GM12878 (cell line): ENCODE data around the gene GPATCH11. TPM values are rescaled to one million over a fixed set of nuclear protein-coding genes. Genes with fewer than 3 reads are reported as not detected.

Source experiments
- ATF3 ChIP-seq: IDR thresholded peaks from 2 replicates; pipeline ENCODE4 v1.6.1; 2011; ENCODE audit warnings: low read depth, mild to moderate bottlenecking, low read length, moderate library complexity, borderline replicate concordance; ENCODE audit errors: extremely low read depth
- BACH1 ChIP-seq: fragments of 450-650 bp; IDR thresholded peaks from 2 replicates; pipeline ENCODE4 v1.6.1; 2017; ENCODE audit warnings: mild to moderate bottlenecking, borderline replicate concordance
- BCL3 ChIP-seq: IDR thresholded peaks from 2 replicates; pipeline ENCODE4 v1.6.1; 2011; ENCODE audit warnings: borderline replicate concordance, low read depth, mild to moderate bottlenecking, moderate library complexity, low read length; ENCODE audit not compliant: insufficient read depth, poor library complexity, severe bottlenecking
- CBFB ChIP-seq: IDR thresholded peaks from 2 replicates; pipeline ENCODE4 v1.6.1; 2016; ENCODE audit warnings: antibody characterized with exemption, low read depth
- CEBPZ ChIP-seq: fragments of 150-350 bp; IDR thresholded peaks from 2 replicates; pipeline ENCODE4 v1.6.1; 2016; ENCODE audit warnings: low read depth, low read length
- CREB1 ChIP-seq: IDR thresholded peaks from 2 replicates; pipeline ENCODE4 v1.6.1; 2012; ENCODE audit warnings: low read depth, mild to moderate bottlenecking, inconsistent platforms
- ESRRA ChIP-seq: IDR thresholded peaks from 2 replicates; pipeline ENCODE4 v1.6.1; 2012; ENCODE audit warnings: mild to moderate bottlenecking, low read length, improper control_type of control experiment
- IKZF1 ChIP-seq: fragments of 450-650 bp; conservative IDR thresholded peaks from 2 replicates; pipeline ENCODE4 v1.6.1; 2017; ENCODE audit warnings: antibody characterized with exemption, mild to moderate bottlenecking
- IRF4 ChIP-seq: IDR thresholded peaks from 2 replicates; pipeline ENCODE4 v1.6.1; 2011; ENCODE audit warnings: low read depth, low read length
- JUNB ChIP-seq: IDR thresholded peaks from 2 replicates; pipeline ENCODE4 v1.6.1; 2016; ENCODE audit warnings: antibody characterized with exemption, mild to moderate bottlenecking
- MTA2 ChIP-seq: fragments of 450-650 bp; IDR thresholded peaks from 2 replicates; pipeline ENCODE4 v1.6.1; 2016; ENCODE audit warnings: low read depth, mild to moderate bottlenecking, moderate library complexity
- NRF1 ChIP-seq: conservative IDR thresholded peaks from 2 replicates; pipeline ENCODE4 v1.6.1; 2011; ENCODE audit warnings: mild to moderate bottlenecking, low read depth, low read length, improper control_type of control experiment
- POLR2A ChIP-seq: IDR thresholded peaks from 2 replicates; pipeline ENCODE4 v1.6.1; 2011; ENCODE audit warnings: low read depth, mild to moderate bottlenecking, low read length
- POLR2AphosphoS2 ChIP-seq: IDR thresholded peaks from 2 replicates; pipeline ENCODE4 v1.6.1; 2011; ENCODE audit warnings: low read depth, mild to moderate bottlenecking, low read length, improper control_type of control experiment, moderate library complexity
- POLR2AphosphoS5 ChIP-seq: IDR thresholded peaks from 2 replicates; pipeline ENCODE4 v1.6.1; 2011; ENCODE audit warnings: mild to moderate bottlenecking, low read length, inconsistent platforms
- POU2F2 ChIP-seq: IDR thresholded peaks from 3 replicates; pipeline ENCODE4 v1.6.1; 2011; ENCODE audit warnings: low read depth, mild to moderate bottlenecking, low read length, borderline replicate concordance
- RAD21 ChIP-seq: IDR thresholded peaks from 2 replicates; pipeline ENCODE4 v1.6.1; 2011; ENCODE audit warnings: mild to moderate bottlenecking, low read depth, low read length, moderate library complexity; ENCODE audit not compliant: insufficient read depth
- RELA ChIP-seq: fragments of 450-650 bp; IDR thresholded peaks from 2 replicates; pipeline ENCODE4 v1.8.0; 2014; ENCODE audit warnings: borderline replicate concordance; ENCODE audit not compliant: partially characterized antibody
- SIN3A ChIP-seq: IDR thresholded peaks from 2 replicates; pipeline ENCODE4 v1.6.1; 2012; ENCODE audit warnings: low read depth, low read length, improper control_type of control experiment
- SREBF1 ChIP-seq: IDR thresholded peaks from 2 replicates; pipeline ENCODE4 v1.6.1; 2012; ENCODE audit warnings: mild to moderate bottlenecking, low read length
- SRF ChIP-seq, 2 experiments: IDR thresholded peaks; 2 replicates each; pipeline ENCODE4 v1.6.1; 2011; ENCODE audit warnings: low read depth in 2 of 2, low read length in 2 of 2, mild to moderate bottlenecking in 1 of 2, moderate library complexity in 1 of 2
- STAT3 ChIP-seq: IDR thresholded peaks from 2 replicates; pipeline ENCODE4 v1.6.1; 2011; ENCODE audit warnings: low read depth, low read length, improper control_type of control experiment
- TARDBP ChIP-seq: IDR thresholded peaks from 2 replicates; pipeline ENCODE4 v1.6.1; 2016; ENCODE audit warnings: borderline replicate concordance
- TBL1XR1 ChIP-seq: IDR thresholded peaks from 2 replicates; pipeline ENCODE4 v1.6.1; 2012; ENCODE audit warnings: low read depth, low read length, improper control_type of control experiment
- ZBTB11 ChIP-seq: fragments of 450-650 bp; formaldehyde crosslinking; IDR thresholded peaks from 2 replicates; pipeline ENCODE4 v1.5.0; 2022; ENCODE audit warnings: mild to moderate bottlenecking, missing genetic modification characterization
- ZZZ3 ChIP-seq: IDR thresholded peaks from 2 replicates; pipeline ENCODE4 v1.6.1; 2011; ENCODE audit warnings: low read depth; ENCODE audit not compliant: control insufficient read depth, insufficient read length
- polyA plus RNA-seq, 11 experiments: library from polyadenylated mRNA; depleted of rRNA in 4 of 11; unstranded in 6 of 11; stranded (reverse) in 5 of 11; fragments of >200 nt; fragmentation: Nextera tagmentation in 4 of 11; fragmentation: Illumina TruSeq in 1 of 11; extraction: Ambion mirVana in 4 of 11; extraction: Trizol in 1 of 11; gene quantifications; 1 replicate in 1 of 11; 2 replicates in 10 of 11; pipeline versions ENCODE4 v1.2.1 to v1.2.3, GENCODE V29; 2011 to 2016; ENCODE audit warnings: inconsistent platforms in 2 of 11, missing spikeins in 2 of 11, low read depth in 1 of 11
- total RNA-seq, 4 experiments: library from RNA; depleted of rRNA in 3 of 4; stranded (reverse); fragments of >200 nt in 3 of 4; fragmentation: Illumina TruSeq in 1 of 4; extraction: Trizol in 1 of 4; gene quantifications; 2 replicates each; pipeline versions ENCODE4 v1.2.1 to v1.2.3, GENCODE V29; 2013 to 2021

GPATCH11 gene
- total and polyA plus RNA-seq, 10 of the 15 experiments (the other 5 are each of a cell fraction or from before 2014, with no cell fraction given) = 11.5 to 31.8 (median 16.5) TPM

GRCh38 chr2:37091873-37092272 lies 7.6 kb downstream of the GPATCH11 start (continued):
- TF ChIP-seq ESRRA (no peak), JUNB (0 out of 2 replicates have a peak, but pooled peaks have one; percentile 28), POLR2AphosphoS2 (no peak), TBL1XR1 (no peak), SIN3A (no peak), POLR2AphosphoS5 (no peak), CREB1 (0 out of 2 replicates have a peak, but pooled peaks have one; percentile 32), SREBF1 (no peak), RAD21 (0 out of 2 replicates have a peak, but pooled peaks have one; percentile 2), IRF4 (0 out of 2 replicates have a peak, but pooled peaks have one; percentile 29), ZBTB11 (CRISPR knock-in tag) (no peak), MTA2 (peak; percentile 73), NRF1 (no peak), POU2F2 (no peak), POLR2A (no peak), CEBPZ (no peak), TARDBP (no peak), RELA (no peak), IKZF1 (peak; percentile 59), STAT3 (no peak), BCL3 (no peak), SRF (IDR thresholded peaks at IDR 0.05; ENCODE audit: low read depth in 2 of 2, low read length in 2 of 2) (no peak), ATF3 (no peak), CBFB (peak; percentile 39; the same call in 1 of the 2 replicates), ZZZ3 (no peak), BACH1 (no peak)
